ENCODE data around the gene APC2.
"Not testable (repeated sequence)": the region's sequence is repeated elsewhere in the genome, so short reads cannot be mapped to it uniquely, and the experiment has no call there.

The APC2 gene

DNA sequence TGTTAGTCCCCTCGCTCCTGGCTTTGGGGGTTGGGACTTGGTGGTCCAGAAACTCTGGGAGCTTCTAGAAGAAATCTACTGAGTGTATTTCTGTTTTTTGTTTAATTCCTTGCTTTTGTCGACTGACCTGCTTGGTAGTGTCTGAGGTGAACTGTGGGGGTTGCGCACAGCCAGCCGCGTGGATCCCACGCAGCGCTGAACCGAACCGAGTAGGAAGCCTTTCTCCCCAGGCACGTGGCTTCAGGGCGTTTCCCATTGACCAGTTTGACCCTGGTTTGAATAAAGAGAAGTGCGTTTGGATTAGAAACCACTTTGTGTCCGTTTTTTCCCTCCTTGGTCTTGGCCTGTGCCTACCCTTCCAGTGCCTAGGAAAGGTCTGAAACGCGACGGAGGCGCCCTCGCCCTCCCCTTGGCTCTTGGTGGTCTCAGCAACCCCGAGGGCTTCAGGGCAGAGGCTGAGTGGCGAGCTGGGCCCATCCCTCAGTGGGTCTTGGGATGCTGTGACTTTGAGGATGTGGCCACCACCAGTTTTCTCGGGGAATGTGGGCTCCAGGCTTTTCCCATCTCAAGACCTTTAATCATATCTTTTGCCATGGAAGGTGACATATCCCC, 14.4 kb upstream of the APC2 start:
- TF ChIP-seq, protein P1, sequence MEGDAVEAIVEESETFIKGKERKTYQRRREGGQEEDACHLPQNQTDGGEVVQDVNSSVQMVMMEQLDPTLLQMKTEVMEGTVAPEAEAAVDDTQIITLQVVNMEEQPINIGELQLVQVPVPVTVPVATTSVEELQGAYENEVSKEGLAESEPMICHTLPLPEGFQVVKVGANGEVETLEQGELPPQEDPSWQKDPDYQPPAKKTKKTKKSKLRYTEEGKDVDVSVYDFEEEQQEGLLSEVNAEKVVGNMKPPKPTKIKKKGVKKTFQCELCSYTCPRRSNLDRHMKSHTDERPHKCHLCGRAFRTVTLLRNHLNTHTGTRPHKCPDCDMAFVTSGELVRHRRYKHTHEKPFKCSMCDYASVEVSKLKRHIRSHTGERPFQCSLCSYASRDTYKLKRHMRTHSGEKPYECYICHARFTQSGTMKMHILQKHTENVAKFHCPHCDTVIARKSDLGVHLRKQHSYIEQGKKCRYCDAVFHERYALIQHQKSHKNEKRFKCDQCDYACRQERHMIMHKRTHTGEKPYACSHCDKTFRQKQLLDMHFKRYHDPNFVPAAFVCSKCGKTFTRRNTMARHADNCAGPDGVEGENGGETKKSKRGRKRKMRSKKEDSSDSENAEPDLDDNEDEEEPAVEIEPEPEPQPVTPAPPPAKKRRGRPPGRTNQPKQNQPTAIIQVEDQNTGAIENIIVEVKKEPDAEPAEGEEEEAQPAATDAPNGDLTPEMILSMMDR (IDR thresholded peaks at IDR 0.05; ENCODE audit: control extremely low read depth, extremely low read depth, low read depth, missing control alignments) = no peak
- ChIA-PET POLR2A (no interaction called here), CTCF (interaction anchor here (1.7 kb wide), 1 partner anchor 9 kb away, joined by 3 read pairs; no protein-coding TSS in a partner anchor)
- DNase-seq (ENCODE audit: extremely low spot score) = no peak

DNA sequence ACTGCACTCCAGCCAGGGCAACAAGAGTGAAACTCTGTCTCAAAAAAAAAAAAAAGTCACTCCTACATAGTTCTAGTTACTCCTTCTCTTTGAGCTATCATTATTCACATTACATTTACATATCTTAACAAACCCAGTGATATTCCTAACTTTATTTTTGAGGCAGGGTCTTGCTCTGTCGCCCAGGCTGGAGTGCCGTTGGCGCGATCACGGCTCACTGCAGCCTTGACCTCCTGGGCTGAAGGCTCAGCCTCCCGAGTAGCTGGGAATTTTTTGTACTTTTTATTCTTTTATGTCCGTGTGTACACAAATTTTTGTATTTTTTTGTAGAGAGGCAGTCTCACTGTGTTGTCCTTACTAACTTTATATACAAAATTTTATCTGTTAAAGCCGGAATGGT, 12.3 kb upstream of the APC2 start:
- TF ChIP-seq, protein P1 (IDR thresholded peaks at IDR 0.05; ENCODE audit: control extremely low read depth, extremely low read depth, low read depth, missing control alignments) = no peak
- CTCF ChIA-PET = interaction anchor here (0.7 to 1.3 kb wide), 8 partner anchors 9 to 29 kb away, joined by 3 to 5 read pairs (median 3); no protein-coding TSS in a partner anchor
- no peak for DNase-seq (ENCODE audit: extremely low spot score)
- POLR2A ChIA-PET = no interaction called here

DNA sequence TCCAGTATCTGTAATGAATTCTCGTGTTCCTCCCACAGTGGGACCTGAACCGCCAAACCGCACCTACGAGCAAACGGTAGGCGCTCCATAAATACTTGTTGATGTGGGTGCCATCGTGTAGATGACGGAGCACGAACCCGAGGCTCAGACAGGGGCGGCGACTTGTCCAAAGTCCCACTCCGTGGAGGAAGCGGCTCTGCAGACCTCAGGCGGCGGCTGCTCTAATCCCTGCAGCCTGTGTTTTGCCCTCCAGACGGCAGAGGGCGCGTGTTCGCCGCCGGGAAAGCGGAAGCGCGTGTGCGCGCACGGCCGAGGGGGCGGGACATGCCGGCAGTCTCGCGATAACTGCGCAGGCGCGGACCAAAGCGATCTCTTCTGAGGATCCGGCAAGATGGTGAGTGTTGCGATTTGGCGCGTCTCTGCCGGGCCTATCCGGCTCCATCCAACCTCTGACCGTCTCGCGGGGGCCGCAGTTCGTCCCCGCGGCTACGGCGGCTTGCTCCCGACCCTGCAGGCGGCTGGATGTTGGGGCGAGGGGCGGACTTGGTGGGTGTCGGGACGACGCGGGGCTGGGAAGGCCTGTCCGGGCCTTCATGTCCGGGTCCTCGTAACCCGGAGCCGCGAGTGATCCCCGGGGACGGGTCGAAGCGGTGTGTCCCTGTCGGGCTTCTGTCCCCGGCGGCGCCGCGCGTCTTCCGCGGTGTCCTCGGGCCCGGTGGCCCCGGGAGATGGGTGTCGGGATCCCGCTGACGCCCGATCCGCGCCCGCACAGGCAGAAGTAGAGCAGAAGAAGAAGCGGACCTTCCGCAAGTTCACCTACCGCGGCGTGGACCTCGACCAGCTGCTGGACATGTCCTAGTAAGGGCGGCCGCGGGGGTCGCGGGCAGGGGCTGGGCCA, 11.6 kb upstream of the APC2 start, which contains the start of gene RPS15:
Gene RPS15, plus strand, starts transcription at position 362 of the 898 bp plus-strand sequence. Its CDS starts 30 bp downstream, at position 392.
- CTCF ChIA-PET = interaction anchor here (0.7 to 1.3 kb wide), 8 partner anchors 10 to 29 kb away, joined by 3 to 5 read pairs (median 3); no protein-coding TSS in a partner anchor
- TF ChIP-seq, protein P1 (IDR thresholded peaks at IDR 0.05; ENCODE audit: control extremely low read depth, extremely low read depth, low read depth, missing control alignments) = peak; percentile 99
- peak; percentile 97 for DNase-seq (ENCODE audit: extremely low spot score)
- POLR2A ChIA-PET = interaction anchor here (0.6 kb wide), 1 partner anchor 517 kb away, joined by 9 read pairs; no protein-coding TSS in a partner anchor

DNA sequence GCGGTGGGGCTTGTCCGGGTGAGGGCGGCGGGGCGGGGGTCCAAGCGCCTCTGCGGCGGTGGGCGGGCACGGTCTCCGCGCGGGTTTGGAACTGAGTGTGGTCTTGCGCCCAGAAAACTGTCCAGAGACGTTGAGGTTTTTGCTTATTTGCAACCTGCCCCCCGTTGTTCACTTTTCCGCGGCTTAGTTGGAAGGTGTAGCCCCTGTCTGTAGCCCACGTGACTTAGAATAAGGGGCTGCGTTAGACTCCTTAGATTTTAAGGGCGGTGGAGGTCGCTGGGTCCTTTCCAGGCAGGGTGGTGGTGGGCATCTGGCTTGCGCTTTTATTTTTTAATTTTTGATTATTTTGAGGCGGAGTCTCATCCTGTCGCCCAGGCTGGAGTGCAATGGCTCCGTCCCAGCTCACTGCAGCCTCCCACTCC, 11.0 kb upstream of the APC2 start:
- ChIA-PET CTCF (interaction anchor here (1.2 kb wide), 1 partner anchor 25 kb away, joined by 3 read pairs; no protein-coding TSS in a partner anchor), POLR2A (interaction anchor here (0.6 kb wide), 1 partner anchor 516 kb away, joined by 9 read pairs; no protein-coding TSS in a partner anchor)
- DNase-seq (ENCODE audit: extremely low spot score) = no peak
- TF ChIP-seq, protein P1 (IDR thresholded peaks at IDR 0.05; ENCODE audit: control extremely low read depth, extremely low read depth, low read depth, missing control alignments) = no peak

DNA sequence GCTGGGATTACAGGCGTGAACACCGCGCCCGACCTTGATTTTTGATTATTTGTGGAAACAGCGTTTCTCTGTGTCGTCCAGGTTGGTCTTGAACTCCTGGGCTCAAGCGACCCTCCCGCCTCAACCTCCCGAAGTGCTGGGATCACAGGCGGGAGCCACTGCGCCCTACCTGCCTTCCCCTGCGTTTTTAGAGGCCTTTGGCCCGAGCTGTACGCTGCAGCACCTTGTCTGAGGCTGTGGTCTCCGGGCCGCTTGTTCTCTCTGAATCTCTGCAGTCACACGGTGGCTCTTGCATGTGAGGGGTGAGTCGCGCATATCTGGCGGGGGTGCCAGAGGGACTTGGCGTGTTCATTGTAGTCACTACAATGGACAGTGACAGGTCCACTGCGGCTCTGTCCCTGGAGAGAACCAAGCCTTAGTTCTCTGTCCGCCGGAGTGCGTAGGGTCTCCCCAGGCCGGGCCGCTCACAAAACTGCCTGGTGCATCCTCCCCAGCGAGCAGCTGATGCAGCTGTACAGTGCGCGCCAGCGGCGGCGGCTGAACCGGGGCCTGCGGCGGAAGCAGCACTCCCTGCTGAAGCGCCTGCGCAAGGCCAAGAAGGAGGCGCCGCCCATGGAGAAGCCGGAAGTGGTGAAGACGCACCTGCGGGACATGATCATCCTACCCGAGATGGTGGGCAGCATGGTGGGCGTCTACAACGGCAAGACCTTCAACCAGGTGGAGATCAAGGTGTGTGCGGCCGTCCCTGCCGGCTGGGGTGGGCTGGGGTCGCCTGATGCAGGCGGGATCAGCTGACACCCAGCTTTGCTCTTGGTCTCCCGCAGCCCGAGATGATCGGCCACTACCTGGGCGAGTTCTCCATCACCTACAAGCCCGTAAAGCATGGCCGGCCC, 10.2 kb upstream of the APC2 start:
- DNase-seq (ENCODE audit: extremely low spot score) = not testable (repeated sequence)
- POLR2A ChIA-PET = interaction anchor here (0.9 to 1.9 kb wide), 3 partner anchors 13 to 30 kb away, joined by 4 to 5 read pairs (median 4); no protein-coding TSS in a partner anchor
- CTCF ChIA-PET = interaction anchor here (1.2 kb wide), 1 partner anchor 26 kb away, joined by 3 read pairs; no protein-coding TSS in a partner anchor

DNA sequence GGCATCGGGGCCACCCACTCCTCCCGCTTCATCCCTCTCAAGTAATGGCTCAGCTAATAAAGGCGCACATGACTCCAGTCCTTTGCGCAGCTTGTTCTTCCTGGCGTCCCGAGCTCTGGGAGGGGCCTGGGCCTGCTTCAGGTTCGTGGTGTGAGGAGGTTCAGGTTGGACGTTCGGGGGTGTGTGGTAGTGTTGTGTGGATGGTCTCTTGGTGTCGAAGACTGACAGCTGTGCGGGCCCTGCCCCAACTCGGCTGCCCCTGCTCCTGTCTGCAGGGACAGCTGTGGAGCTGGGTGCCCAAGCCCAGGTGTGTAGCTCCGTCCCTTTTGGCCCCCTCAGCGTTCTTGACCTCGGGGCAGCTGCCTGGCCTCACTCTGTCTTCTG, 9.5 kb upstream of the APC2 start:
- ChIA-PET CTCF (no interaction called here), POLR2A (interaction anchor here (0.9 to 1.9 kb wide), 3 partner anchors 12 to 31 kb away, joined by 4 to 5 read pairs (median 4); no protein-coding TSS in a partner anchor)
- no peak for DNase-seq (ENCODE audit: extremely low spot score)
- TF ChIP-seq, protein P1 (IDR thresholded peaks at IDR 0.05; ENCODE audit: control extremely low read depth, extremely low read depth, low read depth, missing control alignments) = no peak

Data from GM10248 (cell line).